Measurements from ENCODE around the gene NEGR1.

Gene NEGR1

GRCh38 chr1:71698186-71698585 is 584.2 kb downstream of the NEGR1 start:
- DNase-seq (ENCODE audit: low read depth, low spot score): no peak

GRCh38 chr1:71695821-71696220 is 586.5 kb downstream of the NEGR1 start:
- no peak for DNase-seq (ENCODE audit: low read depth, low spot score)

DNA sequence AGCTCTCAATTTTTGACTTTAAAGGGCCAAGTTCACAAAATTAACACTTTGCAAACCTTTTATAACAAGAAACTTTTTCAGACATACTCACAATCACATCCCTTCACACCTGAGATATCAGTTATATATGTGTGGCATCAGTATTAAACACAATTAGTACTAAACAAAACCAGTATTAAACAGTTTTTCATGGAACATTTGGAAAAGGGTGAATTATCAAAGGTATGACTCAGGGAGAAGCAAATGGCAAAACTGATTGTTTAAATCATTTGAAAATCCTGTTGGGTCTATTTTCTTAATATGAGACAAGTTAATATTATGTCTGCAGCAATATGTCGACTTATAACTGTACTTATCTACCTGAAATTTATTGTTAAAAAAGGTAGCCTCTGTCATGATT is 587.3 kb downstream of the NEGR1 start:
- DNase-seq (ENCODE audit: low read depth, low spot score): no peak

- no peak for DNase-seq (ENCODE audit: low read depth, low spot score)
Measured at GRCh38 chr1:71693581-71693980, 588.8 kb downstream of the NEGR1 start.

DNA sequence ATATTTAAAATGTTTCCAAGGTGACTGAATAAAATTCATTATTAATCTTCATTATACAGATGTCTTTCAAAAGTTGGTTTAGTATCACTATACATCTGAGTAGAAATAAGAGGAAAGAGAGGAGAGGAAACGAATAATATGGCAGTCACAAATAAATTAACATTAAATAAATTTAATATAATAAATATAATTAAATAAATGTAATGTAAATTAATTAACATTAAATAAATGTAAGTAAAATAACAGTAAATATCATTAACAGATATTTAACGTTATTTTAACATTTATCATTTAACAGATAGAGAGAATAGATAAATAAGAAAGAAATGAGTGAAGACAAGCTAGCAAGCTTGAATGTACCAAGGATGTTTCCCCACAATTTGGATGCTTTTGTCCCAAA is 592.7 kb downstream of the NEGR1 start:
- DNase-seq (ENCODE audit: low read depth, low spot score): no peak

DNA sequence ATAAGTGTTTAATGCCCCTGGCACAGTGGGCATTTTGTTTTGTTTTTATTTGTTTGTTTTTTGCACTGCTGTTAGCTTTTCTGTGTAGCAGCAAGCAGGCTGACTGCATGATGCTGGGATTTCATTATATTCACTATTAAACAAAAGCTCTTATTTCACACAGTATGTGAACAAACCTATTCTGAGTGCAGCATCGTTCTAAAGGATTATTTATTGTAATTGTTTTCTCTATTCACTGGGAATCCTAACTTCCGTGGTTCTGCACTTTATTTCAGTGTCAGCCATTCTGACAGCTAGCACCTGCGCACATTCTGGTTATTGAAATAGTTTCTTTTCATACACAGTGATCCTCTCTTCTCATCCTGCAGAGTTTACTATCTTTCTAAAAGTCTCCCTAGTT is 595.0 kb downstream of the NEGR1 start:
- DNase-seq (ENCODE audit: low read depth, low spot score): no peak

GRCh38 chr1:71676979-71677925 is 605.1 kb downstream of the NEGR1 start:
- DNase-seq (ENCODE audit: low read depth, low spot score): no peak

GRCh38 chr1:71668065-71668464 is 614.3 kb downstream of the NEGR1 start:
- no peak for DNase-seq (ENCODE audit: low read depth, low spot score)

DNA sequence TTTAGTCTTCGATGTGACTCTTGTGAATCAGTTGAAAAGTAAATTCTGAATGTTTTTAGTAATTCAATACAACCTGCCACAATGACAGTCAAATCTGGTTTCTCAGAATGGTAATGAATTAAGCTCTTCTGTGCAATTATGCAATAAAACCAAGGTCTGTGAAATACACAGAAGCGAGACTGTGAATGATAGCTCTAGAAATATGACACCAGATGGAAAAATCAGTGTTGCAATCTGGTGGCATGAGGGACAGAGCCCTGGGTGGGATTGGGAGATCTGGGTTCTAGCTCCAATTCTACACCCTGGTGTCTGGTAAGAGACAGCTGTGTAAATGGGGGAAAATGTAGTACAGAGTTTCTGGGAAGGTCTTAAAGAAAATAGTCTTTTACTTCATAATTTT is 615.1 kb downstream of the NEGR1 start:
- DNase-seq (ENCODE audit: low read depth, low spot score): no peak

GRCh38 chr1:71666609-71667008 is 615.7 kb downstream of the NEGR1 start:
- no peak for DNase-seq (ENCODE audit: low read depth, low spot score)

GRCh38 chr1:71660411-71660810 is 621.9 kb downstream of the NEGR1 start:
- no peak for DNase-seq (ENCODE audit: low read depth, low spot score)

DNA sequence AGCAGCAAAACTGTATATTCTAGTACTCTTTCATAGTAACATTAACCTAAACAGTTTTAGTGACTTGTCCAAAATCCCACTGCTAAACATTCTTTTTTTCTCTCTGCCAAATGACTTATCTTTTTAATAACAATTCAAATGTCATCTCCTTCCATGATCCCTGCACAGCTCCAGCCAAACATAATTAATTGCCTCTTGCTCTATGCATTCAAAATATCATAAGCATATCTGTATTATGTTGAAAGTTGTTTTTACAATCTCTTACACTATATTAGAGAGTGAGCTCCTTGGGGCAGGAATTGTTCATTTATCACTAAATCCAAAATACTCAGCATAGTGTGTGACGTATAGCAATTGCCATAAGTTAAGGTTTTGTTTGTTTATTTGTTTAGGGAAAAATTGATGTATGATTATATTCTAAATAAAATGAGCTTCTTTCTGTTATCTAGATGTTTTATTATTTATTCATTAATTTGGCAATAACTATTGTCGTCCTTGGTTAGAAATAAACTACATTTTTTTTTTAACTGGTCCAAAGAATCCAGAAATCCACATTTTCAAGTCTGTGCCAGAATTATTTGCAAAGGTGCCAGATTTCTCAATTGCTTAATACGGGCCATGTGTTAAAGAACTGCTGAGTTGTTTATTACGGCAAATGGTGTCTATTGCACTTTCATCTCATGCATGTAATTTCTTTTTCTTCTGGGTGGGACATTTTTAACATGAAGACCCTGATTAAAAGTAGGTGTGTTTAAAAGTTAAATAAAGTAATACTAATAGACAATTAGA is 624.3 kb downstream of the NEGR1 start:
- no peak for DNase-seq (ENCODE audit: low read depth, low spot score)

DNA sequence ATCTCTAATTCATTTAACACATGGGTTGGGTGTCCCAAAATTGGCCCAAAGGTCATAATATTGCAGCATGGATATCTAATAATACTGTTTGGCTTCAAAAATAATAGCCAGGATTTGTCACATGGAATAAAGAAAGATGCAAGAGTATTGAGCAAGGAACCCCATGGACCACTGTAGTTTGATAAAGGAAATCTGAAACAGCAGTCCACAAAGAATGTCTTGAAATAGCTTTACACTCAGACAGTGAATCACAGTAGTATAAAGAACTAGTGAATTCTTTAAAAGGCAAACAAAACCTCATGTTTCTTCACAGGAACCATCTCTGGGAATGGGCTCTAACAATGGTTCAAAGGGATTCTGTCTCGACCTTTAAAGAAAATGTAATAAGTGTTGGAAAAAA is 625.4 kb downstream of the NEGR1 start:
- no peak for DNase-seq (ENCODE audit: low read depth, low spot score)

DNA sequence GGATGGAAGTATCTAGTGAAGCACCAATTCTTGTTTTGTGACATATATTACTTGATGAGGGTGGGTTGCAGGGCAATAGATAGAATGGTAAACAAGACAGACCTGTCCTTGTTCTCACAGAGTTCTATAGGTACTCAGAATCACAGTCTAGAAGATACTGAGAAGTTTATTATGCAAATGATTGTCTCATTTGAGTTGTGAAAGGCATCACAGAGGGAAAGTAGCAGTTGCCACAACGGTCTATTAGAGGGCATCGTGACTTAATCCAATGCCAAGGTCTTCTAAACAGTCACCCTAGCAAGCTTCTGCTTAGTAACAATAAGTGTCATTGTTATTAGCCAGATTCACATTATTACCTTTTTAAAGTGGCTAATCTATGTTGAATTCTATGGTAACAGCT is 626.7 kb downstream of the NEGR1 start:
- no peak for DNase-seq (ENCODE audit: low read depth, low spot score)

DNA sequence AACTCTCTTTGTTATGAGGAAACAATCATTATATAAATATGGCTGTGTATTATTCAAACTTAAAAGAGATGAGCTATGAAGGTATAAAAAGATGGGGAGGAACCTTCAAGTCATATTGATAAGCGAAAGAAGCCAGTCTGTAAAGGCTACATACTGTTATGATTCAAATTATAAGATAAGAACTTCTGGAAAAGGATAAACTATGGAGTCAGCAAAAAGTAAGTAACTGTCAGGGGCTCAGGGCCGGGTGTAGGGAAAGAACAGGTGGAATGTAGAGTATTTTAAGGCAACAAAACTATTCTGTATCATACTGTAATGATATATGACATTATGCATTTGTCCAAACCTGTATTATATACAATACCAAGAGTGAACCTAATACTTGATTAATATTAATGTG is 628.4 kb downstream of the NEGR1 start:
- DNase-seq (ENCODE audit: low read depth, low spot score): no peak

DNA sequence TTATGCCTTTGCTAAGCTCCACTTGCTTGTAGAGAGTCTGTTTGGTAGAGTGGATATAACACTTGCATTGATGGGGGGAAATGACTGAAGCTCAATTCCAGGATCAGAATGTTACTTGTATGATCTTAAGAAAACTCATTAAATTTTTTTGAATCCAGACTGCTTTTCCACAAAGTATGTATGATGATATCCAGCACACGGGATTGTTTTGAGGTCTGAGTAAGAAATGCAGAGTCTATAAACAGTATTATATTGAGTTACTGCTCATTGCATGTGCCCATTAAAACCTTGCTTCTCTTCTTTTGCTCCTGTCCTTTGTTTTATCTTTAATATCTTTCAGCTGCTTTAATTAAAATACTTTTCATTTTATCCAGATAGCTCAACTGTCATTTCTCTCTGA is 631.1 kb downstream of the NEGR1 start:
- no peak for DNase-seq (ENCODE audit: low read depth, low spot score)

GRCh38 chr1:71650119-71650518 is 632.2 kb downstream of the NEGR1 start:
- DNase-seq (ENCODE audit: low read depth, low spot score): no peak

- DNase-seq (ENCODE audit: low read depth, low spot score): no peak
Measured at GRCh38 chr1:71649608-71650007, 632.7 kb downstream of the NEGR1 start.

DNA sequence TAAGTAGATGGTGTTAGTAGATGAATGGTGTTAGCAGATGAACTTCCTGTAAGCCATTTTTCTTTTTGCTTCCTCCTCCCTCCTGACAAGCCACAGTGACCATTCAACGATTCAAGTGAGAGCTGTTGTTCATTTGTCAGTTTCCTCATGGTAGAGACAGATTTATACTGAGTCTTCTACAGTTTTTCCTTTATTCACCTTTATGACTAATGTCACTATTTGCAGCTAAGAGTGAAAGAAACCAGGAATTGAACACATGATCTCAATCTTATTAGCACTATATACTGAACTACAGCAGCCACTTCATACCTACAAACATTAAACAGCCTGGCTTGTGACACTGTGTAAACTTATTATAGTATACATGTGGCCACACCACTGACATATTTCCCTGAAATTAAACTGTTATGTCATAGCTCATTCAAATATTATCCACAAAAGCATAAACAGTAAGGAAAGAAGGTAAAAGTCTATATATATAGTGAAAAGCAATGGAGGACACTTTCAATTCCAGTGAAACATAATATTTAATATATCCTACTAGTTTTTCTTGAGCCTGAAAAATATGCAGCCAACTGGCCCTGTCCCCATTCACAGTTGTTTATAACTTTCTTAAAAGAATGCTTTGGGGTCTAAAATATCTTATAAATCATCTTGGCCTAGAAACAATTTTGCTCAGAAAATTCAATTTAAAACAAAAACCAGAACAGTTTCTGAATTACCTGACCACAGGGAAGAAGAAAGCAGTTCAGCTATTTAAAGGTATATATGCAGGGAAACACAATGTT is 634.6 kb downstream of the NEGR1 start:
- no peak for DNase-seq (ENCODE audit: low read depth, low spot score)

DNA sequence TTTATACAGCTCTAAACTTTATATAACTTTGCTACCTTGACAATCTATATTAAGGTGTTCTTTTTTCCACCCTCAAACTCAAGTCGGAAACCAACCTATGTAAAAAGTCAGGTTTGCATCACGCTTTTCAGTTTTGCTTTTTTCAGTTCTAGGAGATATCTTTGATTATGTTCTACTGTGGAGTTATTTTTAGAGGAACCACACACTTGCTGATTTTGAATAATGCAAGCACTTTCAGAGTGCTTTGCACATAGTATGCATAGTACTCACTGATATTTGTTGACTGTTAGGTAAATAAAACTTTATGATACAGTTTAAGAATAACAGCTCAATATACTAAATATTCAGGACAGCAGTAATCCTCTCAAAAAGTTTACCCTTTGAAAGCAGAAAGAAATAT is 637.3 kb downstream of the NEGR1 start:
- no peak for DNase-seq (ENCODE audit: low read depth, low spot score)

DNA sequence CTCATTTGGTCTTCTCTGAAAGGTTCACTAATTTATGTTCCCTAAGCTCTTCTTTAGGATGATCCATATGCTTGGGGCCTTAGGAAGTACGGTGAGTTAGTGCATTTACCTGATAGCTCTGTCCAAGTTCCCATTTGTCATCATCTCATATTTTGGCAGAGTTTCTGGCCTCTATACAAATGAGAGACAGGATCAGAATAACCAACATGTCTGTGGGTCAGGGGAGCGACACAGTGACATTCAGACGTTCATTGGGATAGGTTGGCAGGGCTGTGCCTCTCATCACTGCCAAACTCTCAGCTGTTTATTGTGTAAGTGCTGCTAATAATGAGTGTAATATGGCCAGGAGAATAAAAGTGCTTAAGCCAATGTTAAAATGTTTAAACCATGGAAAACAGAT is 640.4 kb downstream of the NEGR1 start:
- no peak for DNase-seq (ENCODE audit: low read depth, low spot score)

- DNase-seq (ENCODE audit: low read depth, low spot score): no peak
Measured at GRCh38 chr1:71640998-71641397, 641.3 kb downstream of the NEGR1 start.

Data from ELF-1 (cell line).